SH-SY5Y (cell line): ENCODE measurements around the gene CLSTN1.

Source experiments
- GATA2 ChIP-seq: IDR thresholded peaks from 2 replicates; pipeline ENCODE4 v1.6.1; 2011; ENCODE audit warnings: mild to moderate bottlenecking, low read depth, low read length
- GATA3 ChIP-seq: IDR thresholded peaks from 2 replicates; pipeline ENCODE4 v1.6.1; 2011; ENCODE audit warnings: low read depth, mild to moderate bottlenecking, low read length, moderate library complexity

DNA sequence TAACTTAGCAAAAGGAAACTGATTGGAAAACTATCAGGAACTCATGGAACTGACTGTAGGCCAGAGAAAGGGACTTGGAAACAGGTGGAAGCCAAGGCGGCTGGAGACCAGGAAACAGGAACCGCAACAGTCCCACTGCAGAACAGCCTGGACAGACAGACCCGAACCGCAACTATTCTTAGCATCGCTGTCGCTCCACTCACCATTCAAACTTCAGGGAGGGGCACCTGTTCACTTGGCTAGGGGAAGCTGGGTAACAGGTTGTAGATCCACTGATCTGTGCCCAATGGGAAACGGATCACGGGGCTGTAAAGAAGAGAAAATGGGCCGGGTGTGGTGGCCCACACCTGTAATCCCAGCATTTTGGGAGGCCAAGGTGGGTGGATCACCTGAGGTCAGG is 61.9 kb downstream of the CLSTN1 start:
- TF ChIP-seq GATA2 = no peak
- no peak for TF ChIP-seq GATA3
